ENCODE measurements around the gene PAX2. TPM values are rescaled to one million over a fixed set of nuclear protein-coding genes. Genes with fewer than 3 reads are reported as not detected.

PAX2 gene
- total RNA-seq, 1 experiment from 2014 or later, result 0.09 TPM

GRCh38 chr10:100828738-100829096, 83.3 kb downstream of the PAX2 start (continued):
- no peak for TF ChIP-seq MXD4 (CRISPR knock-in tag; IDR thresholded peaks at IDR 0.05; ENCODE audit: borderline replicate concordance)
- no peak for TF ChIP-seq ZNF512 (CRISPR knock-in tag; IDR thresholded peaks at IDR 0.05; ENCODE audit: borderline replicate concordance)
- TF ChIP-seq GABPB1 (CRISPR knock-in tag; IDR thresholded peaks at IDR 0.05), result no peak
- no peak for TF ChIP-seq IRF1 (CRISPR knock-in tag; IDR thresholded peaks at IDR 0.05)
- TF ChIP-seq NR2C2 (CRISPR knock-in tag; IDR thresholded peaks at IDR 0.05), result no peak
- no peak for TF ChIP-seq EMX1 (CRISPR knock-in tag; IDR thresholded peaks at IDR 0.05)
- no peak for TF ChIP-seq AFF4 (CRISPR knock-in tag; IDR thresholded peaks at IDR 0.05; ENCODE audit: borderline replicate concordance)
- TF ChIP-seq ZNF219 (CRISPR knock-in tag; IDR thresholded peaks at IDR 0.05; ENCODE audit: borderline replicate concordance), result no peak
- no peak for TF ChIP-seq ERG (CRISPR knock-in tag; IDR thresholded peaks at IDR 0.05)

- Mint-ChIP-seq H3K27me3 (ENCODE audit: low read depth) (no peaks in the 10 kb centered on the region; the same call in 1 of the 2 replicates), H3K4me1 (peaks cover 33% of the 10 kb centered on the region), H3K9me3 (no peaks in the 10 kb centered on the region), H3K4me3 (peak overlapping the region; percentile 67), H3K36me3 (no peaks in the 10 kb centered on the region), H3K27ac (no peak overlapping the region)
- ChIA-PET POLR2A (no interaction called here), CTCF (interaction anchor here (0.8 to 2.1 kb wide), 3 partner anchors 49 to 266 kb away, joined by 3 to 8 read pairs (median 3); no protein-coding TSS in a partner anchor)
- peak; percentile 32 for DNase-seq (ENCODE audit: low spot score)
- TF ChIP-seq ATF3 (CRISPR knock-in tag; conservative IDR thresholded peaks at IDR 0.05), result no peak
- peak; percentile 88 for TF ChIP-seq PRDM15 (CRISPR knock-in tag; IDR thresholded peaks at IDR 0.05)
- ATAC-seq, result no peak; the same call in 1 of the 2 replicates
These were observed 83.9 kb downstream of the PAX2 start for GRCh38 chr10:100829097-100829870.

All from WTC11 (cell line).